Stimulated activated CD4-positive, alpha-beta T cell treated with anti-CD3 and anti-CD28 coated beads, TNF-alpha, amount 100 ng/mL, for 48 hours (primary cell): ENCODE measurements around the gene RIMBP2.
"Not testable (repeated sequence)": the region's sequence is repeated elsewhere in the genome, so short reads cannot be mapped to it uniquely, and the experiment has no call there.

Experiments used
- DNase-seq, 3 donors: peaks; one replicate each; pipeline ENCODE4 v3.0.0-alpha.2; 2020; ENCODE audit warnings: low read depth in 3 of 3

RIMBP2 gene

GRCh38 chr12:130602251-130602650 is 113.8 kb downstream of the RIMBP2 start:
- no peak for DNase-seq

- no peak for DNase-seq
Observed at GRCh38 chr12:130601327-130601726, 114.8 kb downstream of the RIMBP2 start.

DNA sequence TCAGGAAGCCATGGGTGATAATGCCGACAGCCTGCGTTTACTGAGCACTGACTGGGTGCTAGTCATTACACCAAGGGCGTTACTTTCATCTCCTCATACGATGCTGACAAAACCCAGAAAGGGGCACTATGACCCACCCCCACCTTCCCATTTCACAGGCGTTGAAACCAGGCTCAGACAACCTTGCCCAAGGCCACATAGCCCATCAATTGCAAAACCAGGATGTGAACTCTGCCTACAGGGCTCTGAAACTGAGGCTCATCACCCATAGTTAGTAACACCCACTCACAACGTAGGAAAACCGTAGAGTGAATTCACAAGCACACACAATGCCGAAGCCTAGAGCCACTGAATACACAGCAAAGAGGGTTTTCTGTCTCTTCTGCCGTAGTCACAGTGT is 119.9 kb downstream of the RIMBP2 start:
- no peak for DNase-seq

DNA sequence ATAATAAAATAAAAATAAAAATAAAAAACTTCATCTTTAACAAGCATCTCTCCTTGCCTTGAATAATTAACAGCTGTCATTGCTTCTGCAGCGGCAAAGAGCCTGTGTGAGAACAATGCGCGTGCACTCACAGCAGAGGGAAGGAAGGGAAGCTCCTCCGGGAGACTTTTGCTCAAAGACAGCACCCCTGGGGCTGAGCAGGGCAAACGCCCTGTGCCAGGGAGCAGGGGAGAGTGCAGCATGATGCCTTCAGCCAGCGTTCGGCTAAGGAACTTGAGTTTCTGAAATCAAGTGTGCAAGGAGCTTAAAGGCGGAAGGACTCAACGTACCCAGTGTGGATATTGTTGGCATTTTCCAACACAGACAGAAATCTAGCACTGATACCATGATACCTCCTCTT is 120.5 kb downstream of the RIMBP2 start:
- DNase-seq = no peak

DNA sequence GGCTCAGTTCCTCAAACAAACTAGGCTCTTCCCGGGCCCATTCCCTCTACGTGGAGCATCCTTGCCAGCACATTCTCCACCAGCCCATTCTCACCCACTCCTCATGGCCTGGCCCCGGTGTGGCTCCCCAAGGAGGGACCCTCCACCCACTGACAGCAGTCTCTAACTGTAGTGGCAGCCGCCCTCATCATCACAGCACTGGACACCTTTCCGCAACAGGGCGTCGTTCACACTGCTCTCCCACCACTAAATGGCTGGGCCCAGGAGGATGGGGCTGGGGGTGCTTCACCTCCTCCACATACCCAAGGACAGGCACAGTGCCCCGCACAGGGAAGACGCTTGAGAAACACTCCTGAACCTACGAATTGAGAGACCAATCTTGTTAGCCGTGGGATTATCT is 123.0 kb downstream of the RIMBP2 start:
- no peak for DNase-seq

DNA sequence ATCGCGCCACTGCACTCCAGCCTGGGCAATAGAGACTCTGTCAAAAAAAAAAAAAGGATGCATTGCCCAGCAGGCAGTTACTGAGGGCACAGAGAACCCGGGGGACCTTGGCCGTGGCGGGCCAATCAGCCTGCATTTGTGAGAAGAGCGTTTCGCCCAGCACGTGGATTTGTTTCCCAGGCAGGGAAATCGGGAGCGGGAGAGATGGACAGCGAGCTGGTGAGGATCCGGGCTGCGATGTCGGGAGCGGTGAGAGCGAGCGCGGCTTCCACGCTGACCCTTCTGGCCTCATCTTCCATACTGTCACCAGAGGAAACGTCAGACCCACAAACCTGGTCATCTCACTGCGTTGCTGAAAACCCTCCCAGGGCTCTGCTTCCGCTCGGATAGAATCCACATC is 123.5 kb downstream of the RIMBP2 start:
- no peak for DNase-seq

DNA sequence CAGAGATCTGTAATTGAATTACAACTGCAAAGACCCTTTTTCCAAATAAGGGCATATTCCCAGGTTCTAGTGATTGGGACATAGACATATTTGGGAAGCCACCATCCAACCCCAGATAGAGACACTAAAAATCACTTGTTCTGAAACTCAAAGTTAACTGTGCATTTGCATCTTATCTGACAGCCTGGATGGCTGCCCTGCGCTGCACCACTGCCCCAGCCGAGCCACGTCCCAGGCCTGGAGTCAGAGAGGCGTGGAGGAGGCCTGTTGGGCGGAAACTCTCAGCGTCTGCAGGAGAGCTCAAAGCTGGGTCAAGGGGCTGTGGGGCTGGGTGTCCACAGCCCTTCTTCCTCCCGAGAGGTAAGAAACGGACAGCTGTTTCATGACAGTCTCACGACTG is 124.4 kb downstream of the RIMBP2 start:
- no peak for DNase-seq

DNA sequence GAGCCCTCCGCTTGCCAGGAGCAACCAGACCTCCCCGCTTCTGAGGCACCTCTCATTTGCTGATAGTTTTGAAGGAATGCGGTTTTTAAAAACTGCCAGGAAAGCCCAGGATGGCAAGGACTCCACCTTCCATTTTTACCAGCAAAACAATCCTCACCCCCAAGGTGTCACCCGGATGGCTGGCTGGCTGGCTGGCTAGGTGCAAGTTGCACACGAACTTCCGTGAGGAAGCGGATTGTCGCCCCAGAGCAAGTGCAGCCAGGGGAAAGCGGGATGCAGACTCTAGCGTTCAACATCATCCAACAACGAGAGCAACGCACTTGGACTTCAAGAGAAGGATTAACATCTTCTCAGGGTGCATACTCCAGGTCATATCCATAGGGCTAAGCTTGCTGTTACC is 125.4 kb downstream of the RIMBP2 start:
- no peak for DNase-seq

DNA sequence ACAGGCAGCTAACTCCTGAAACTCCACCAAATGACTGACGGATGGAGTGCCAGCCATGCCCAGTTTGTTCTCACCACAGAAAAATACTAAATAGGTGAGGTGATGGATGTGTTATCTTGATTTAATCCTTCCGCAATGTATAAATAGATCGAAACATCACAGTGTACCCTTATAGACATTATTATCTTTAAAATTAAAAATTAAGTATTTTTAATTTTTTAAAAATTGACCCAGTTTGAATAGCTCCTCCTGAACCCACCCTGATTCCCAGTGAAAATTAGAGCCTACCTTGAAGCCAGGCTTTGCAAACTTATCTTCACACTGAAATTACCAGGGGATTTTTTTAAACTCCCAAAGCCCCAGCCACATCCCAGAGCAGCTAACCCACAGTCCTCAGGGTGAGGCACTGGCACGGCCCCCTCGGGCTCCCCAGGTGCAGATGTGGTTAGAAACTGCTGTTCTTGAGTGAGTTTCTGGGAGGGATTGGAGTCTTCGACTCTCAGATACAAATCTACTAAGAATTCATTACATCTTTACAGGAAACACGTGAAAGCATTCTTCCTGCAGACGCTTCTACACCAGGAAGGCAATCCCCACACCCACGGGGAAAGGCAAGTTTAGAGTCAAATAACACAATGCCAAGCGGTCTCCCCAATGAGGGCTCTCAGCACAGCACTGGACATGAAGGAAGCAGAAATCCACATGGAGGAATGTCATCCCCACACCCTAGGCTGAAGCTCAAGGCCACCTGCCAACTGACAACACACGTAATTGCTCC is 126.4 kb downstream of the RIMBP2 start:
- no peak for DNase-seq

- DNase-seq = no peak
Observed at GRCh38 chr12:130588696-130589539, 127.2 kb downstream of the RIMBP2 start.

- no peak for DNase-seq
Observed at GRCh38 chr12:130587966-130588365, 128.1 kb downstream of the RIMBP2 start.

DNA sequence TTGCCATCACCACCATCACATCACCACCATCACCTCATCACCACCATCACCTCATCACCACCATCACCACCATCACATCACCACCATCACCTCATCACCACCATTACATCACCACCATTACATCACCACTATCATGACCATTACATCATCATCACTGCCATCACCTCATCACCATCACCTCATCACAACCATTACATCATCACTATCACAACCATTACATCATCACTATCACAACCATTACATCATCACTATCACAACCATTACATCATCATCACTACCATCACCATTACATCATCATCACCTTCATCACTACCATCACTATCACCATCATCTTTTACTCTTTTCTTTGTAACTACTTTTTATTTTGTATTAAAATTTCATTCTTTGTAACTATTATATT is 131.6 kb downstream of the RIMBP2 start:
- DNase-seq = not testable (repeated sequence)

DNA sequence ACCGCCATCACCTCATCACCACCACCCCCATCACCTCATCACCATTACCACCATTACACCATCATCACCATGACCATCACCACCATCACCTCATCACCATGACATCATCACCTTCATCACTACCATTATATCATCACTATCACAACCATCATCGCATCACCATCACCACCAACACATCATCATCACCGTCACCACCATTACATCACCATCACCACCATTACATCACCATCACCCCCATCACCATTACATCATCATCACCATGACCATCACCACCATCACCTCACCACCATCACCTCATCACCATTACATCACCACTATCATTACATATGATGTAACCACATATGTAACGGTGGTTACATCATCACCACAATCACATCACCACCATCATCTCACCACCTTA is 132.3 kb downstream of the RIMBP2 start:
- DNase-seq = no peak

GRCh38 chr12:130583317-130583716 is 132.8 kb downstream of the RIMBP2 start:
- DNase-seq = no peak

GRCh38 chr12:130582286-130582685 is 133.8 kb downstream of the RIMBP2 start:
- no peak for DNase-seq

GRCh38 chr12:130581782-130582181 is 134.3 kb downstream of the RIMBP2 start:
- DNase-seq = no peak

GRCh38 chr12:130579231-130579630 is 136.9 kb downstream of the RIMBP2 start:
- no peak for DNase-seq

GRCh38 chr12:130577351-130577750 is 138.7 kb downstream of the RIMBP2 start:
- no peak for DNase-seq

DNA sequence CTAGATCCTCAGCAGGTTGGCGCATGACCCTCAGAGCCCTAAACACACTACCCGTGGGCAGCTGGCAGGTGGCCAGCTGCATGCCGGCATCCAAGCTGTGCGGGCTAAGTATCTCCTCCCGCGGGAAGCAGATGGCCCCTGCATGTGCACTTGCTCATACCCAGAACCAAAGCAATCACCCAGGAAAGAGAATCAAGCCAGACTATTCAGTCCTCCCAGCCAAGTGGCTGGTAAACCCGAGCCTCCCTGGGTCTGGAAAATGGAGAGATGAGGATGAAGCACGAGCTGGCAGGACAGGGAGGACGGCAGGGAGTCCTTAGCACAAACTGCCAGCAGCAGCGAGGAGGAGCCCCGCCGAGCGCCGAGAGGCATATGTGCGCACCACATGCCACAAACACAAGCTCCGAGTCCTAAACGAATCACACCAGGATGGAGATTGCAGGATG is 139.7 kb downstream of the RIMBP2 start:
- no peak for DNase-seq

- no peak for DNase-seq
Observed at GRCh38 chr12:130574402-130574801, 141.7 kb downstream of the RIMBP2 start.

DNA sequence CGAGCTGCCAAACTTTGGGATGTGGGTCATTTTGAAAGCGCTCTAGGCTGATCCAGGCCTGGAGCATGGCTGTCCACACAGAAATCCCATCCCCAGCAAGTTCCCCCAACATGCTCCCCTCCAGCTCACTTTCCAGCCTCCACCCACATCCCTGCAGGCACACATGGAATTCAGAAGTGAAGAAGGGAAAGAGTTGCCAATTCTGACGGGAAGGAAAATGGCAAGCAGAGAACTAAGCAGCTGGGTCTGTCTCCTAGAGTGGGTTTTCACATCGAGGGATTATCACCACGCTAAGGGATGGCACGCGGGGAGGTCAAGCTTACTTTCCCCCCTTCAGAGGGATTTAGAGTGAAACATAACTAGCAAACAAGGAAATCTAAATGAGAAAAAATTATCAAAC is 142.3 kb downstream of the RIMBP2 start:
- no peak for DNase-seq

GRCh38 chr12:130573235-130573634 is 142.9 kb downstream of the RIMBP2 start:
- DNase-seq = no peak

DNA sequence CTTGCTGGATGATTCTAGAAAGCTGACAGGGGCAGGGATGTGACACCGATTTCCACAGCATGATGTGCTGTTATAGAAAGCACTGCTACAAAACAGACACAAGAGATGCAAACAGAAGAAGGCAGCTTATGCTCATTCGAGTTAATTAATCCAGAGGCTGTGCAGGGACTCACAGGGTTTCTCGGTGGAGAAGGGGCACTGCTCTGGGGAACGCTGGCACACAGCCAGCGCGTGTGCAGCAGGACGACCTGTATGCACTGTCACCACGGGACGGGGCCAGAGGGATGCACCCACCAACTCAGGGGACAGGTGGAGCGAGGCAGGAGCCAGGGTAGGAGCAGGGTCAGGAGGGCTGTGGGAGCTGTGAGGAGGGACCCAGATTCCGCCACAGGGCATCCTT is 143.5 kb downstream of the RIMBP2 start:
- no peak for DNase-seq
